Hindlimb muscle (tissue), 1 donor: ENCODE data around the gene NXF1. TPM values are rescaled to one million over a fixed set of nuclear protein-coding genes. Genes with fewer than 3 reads are reported as not detected.
A peak's percentile ranks its signal among the peaks of the same experiment; 100 is the strongest.
"Not testable (repeated sequence)": the region's sequence is repeated elsewhere in the genome, so short reads cannot be mapped to it uniquely, and the experiment has no call there.

Source experiments
- DNase-seq: peaks from one replicate; pipeline ENCODE4 v3.0.0-alpha.2; 2013
- polyA plus RNA-seq: library from polyadenylated mRNA; unstranded; fragments of 120-200 nt; gene quantifications from one replicate; pipeline ENCODE4 v1.2.1, GENCODE V29; 2013; ENCODE audit not compliant: insufficient read length

Gene NXF1
- 75.4 TPM for polyA plus RNA-seq

DNA sequence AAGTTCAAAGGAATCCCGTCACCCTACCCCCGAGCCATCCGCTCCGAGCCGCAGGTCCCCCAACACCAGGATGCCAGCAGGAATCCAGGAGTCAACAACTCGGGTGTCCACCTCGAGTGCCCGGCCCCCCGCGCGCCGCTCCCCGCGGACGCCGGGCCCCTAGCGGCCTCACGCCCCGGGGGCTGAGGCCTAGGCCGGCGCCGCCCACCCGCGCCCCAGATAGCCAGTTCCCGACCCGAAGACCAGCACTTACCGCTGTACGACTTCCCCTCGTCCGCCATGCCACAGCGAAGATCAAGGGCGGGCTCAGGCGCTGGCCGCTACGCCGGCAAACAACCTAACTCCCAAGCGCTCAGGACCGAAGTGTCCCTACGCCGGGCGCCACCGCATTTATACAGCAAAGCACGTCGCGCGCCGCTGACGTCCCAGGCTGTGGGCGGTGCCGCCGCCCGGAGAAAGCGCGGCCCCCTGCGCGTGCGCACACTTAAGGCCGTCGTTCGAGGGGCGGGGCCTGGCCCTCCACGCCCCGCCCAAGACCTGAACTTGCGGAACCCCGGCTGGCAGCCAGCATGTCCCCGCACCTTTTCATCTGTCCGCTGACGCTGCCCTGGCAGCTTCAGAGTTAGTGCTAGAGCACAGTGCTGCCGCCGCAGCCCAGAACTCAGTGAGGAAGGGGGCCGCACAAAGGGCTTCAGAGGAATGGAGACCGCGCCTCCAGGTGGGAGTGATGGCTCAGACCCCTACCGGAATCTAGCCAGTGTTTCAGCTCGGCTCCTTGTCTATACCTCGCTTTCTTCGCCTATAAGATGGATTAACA, at the start of gene NXF1:
Gene NXF1, minus strand, starts transcription at position 365 of the 817 bp plus-strand sequence. Its CDS starts 84 bp downstream, at position 281.
- peak; percentile 97 for DNase-seq

DNA sequence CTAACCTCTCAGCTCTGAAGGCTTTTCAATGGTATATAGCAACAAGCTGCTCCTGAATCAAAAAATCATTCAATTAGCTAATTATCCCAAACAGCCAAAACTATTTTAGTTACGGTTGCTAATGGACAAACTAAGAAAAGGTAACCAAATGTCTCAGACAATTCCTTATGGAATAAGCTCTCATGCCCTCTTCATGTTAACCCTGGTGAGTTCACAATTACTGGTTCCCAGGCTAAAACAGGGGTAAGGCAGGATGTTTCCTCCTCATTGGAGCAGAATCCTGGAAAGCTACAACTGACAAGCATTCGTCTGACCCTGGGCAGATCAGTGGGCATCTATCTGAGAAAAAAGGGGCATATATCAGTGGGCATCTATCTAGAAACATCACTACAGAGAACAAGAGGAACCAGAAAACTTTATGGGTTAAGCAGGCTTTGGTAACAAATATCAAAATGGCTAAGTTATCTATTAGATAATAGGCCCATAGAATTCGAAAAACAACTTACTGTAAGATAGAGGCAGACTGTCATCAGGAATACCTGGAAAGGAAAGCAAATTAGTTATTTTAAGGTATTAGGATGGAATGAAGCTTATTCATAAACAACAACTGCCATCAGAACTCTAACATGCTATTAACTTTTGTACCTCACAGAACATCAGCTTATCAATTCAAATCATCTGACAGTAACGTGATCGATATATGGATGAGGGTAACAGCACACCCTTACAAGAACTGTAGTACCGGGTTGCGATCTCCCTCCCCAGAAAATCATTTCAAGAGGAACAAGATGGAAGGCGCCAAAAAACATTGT, 49.0 kb upstream of the NXF1 start:
- no peak for DNase-seq

DNA sequence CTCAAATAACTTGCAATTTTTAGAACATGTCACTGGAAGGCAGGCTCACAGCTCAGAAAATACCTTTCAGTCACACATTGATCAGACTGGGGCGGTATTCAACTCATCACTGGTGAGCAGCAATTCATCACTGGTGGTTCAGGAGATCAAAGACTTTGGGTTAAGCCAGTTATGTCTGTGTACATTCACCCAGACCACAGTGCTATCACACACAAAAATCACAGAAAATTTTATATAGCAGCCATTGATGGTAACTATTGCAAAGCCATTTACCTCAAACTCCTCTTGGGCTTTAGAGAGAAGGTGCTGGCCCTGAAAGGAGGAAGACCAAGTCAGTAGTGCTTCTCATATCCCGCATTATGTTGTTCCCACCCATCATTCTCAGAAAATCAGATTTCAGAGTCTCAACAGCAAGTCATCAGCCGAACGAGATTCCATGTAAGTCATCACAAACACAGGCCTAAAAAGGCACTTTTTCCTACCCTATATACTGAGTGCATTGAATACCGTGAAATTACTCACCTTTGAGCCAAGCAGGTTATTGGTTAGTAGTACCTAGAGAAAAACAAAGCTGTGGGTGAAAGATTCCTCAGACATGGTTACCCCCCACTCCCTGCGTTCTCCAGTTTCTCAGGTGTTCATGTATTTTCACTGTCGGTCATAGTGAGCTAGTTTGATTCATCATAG, 48.2 kb upstream of the NXF1 start:
- no peak for DNase-seq

GRCh38 chr11:62852523-62853188, 47.4 kb upstream of the NXF1 start:
- no peak for DNase-seq

DNA sequence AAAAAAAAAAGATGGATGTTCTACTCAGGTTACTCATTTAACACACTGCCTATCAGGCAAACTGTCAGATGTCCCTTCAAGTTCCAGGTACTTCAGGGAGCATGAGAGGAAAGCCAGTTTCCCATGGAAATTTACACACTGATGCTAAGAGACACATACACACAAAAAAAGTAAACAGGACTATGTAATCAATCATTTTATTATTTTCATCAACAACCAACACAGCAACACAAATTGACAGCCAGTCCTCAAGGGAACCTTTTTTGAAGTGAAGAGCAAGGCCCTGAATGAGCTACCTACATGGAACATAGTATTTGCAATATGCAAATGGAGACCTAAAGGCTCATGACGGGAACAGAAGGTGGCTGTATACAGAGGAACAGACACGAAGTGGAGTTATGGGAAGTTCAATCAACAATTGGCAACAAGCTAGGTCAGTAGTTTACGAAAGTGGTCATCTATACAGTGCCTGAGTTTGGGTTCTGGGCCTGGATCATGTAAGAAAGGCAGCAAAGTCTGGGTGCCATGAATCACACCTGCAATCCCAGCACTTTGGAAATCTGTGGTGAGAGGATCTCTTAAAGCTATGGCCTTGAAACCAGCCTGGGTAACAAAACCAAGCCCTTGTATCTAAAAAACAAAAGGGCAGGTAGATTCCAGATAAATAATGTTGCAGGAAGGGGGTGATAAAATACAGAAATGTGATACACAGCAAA, 46.7 kb upstream of the NXF1 start:
- DNase-seq, result no peak

- no peak for DNase-seq
Observed at GRCh38 chr11:62850911-62851806, 45.9 kb upstream of the NXF1 start.

DNA sequence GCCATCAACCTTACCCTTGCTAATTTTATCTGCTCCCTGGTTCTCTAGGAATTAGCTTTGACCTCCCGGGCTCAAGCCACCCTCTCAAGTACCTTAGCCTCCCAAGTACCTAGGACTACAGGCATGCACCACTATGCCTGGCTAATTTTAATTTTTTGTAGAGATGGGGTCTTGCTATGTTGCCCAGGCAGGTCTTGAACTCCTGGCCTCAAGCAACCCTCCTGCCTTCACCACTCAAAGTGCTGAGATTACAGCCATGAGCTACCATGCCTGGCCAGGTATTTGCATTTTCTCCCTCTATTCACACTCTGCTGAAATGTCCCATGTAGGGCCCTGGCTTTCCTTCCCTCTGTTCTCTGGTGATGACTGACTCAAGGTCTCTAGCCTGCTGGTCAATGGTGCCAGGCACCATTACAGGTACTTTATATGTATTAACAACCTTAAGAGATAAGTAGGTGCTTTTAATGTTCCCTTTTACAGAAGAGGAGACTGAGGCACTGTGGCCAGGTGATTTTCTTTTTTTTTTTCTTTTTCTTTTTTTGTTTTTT, 42.6 kb upstream of the NXF1 start:
- DNase-seq, result no peak

DNA sequence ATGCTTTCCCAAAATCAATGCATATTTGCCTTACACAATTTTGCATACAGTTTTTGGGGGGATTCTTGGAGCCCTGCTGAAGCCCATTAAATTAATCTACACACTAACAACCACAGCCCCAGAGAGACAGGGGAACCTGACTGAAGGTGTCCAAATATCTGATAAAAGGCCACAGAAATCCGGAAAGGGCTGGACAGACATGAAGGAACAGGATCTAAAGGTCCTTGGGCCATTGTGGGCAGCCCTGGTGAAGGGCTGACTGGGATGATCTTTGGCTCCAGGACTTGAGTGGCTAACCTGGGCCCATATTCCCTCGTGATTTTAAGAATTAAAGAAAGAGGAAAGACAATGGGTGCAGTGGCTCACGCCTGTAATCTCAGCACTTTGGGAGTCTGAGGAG, 40.9 kb upstream of the NXF1 start:
- no peak for DNase-seq

DNA sequence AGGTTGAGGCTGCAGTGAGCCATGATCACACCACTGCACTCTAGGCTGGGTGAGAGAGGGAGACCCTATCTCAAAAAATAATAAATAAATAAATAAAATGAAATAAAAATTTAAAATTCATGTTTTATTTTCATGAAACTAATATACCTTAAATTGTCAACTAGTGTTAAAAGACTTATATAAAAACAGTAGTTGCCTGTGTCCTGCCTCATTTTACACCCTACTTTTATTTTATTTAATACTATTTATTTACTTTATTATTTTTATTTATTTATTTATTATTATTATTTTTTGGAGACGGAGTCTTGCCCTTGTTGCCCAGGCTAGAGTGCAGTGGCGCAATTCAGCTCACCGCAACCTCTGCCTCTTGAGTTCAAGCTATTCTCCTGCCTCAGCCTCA, 38.9 kb upstream of the NXF1 start:
- no peak for DNase-seq

DNA sequence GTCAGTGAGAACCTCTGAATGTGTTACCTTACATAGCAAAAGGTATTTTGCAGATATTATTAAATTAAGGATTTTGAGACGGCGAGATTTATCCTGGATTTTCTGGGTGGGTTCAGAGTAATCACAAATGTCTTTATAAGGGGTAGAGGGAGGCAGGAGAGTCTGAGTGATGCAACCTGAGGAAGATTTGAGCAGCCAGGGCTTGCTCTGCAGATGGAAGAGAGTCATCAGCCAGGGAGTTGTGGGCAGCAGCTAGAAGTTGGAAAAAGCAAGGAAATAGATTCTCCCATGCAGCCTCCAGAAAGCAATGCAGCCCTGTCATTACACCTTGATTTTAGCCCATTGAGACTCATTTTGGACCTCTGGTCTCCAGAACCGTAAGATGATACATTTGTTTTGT, 38.2 kb upstream of the NXF1 start:
- DNase-seq, result no peak

DNA sequence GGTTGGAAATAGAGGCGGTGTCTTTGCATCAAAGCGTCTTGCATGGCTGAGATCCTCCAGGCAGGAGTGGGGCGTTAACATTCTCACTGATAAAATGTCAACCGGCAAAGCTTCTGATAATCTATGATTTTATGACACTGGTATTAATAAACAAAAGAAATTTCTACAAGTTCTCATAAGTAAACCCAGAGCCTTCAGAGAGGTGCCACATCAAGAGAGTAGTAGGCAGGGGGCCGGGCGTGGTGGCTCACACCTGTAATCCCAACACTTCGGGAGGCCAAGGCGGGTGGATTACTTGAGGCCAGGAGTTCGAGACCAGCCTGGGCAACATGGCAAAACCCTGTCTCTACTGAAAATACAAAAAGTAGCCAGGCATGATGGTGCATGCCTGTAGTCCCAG, 37.7 kb upstream of the NXF1 start:
- not testable (repeated sequence) for DNase-seq

- no peak for DNase-seq
Observed at GRCh38 chr11:62842171-62842741, 37.0 kb upstream of the NXF1 start.

GRCh38 chr11:62841361-62842170, 36.3 kb upstream of the NXF1 start:
- DNase-seq, result peak; percentile 93

DNA sequence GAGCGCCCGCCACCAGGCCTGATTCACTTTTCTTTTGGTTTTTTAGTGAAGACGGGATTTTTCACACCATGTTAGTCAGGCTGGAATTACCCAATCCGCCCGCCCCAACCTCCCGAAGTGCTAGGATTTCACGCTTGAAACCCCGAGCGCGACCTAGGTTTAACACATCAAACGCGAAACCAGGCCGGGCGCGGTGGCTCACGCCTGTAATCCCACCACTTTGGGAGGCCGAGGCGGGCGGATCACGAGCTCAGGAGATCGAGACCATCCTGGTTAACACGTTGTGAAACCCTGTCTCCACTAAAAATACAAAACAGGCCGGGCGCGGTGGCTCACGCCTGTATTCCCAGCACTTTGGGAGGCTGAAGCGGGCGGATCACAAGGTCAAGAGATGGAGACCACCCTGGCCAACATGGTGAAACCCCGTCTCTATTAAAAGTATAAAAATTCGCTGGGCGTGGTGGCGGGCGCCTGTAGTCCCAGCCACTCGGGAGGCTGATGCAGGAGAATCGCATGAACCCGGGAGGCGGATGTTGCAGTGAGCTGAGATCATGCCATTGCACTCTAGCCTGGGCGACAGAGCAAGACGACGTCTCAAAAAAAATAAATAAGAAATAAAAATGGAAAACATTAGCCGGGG, 35.6 kb upstream of the NXF1 start:
- peak; percentile 64 for DNase-seq

DNA sequence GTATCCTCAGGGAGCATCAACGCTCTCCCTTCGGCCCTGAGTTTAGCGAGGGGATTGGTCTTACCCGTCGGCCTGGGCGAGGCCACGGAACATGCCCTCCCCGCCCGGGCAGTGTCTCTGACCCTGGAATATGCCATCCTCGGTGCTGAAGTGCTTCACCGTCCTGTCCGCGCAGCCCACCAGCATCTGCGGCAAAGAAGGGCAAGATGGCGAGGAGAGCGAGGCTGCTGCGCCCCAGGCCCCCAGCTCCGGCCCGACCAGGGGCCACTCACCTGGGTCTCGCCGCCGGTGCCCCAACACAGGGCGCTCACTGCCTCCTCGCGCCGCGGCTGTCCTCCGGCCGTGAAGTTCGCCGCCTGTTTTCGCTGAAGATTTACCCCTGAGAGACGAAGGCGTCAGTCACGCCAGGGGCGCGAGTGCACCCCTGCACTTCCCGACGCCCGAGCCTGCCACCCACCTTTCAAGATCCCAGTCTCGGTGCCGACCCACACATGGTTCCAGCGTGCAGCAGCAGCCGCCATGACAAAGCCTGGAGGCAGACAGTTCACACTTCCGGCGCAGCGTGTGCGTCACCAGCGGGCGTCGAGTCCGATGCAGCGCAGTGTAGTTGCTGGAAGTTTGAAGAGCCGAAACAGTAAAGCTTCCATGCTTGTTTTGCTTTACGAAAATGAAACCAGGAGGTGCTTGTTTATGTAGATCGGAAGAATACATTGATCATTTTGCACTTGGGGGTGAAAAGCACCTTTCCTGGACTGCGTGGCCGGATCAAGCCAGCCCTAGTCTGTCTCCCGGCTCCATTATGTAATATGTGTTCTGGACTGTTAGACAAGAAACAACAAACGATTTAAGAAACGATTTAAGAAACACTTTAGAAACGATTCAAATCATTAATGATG, 34.1 kb upstream of the NXF1 start, which contains the start of gene WDR74:
Gene WDR74, minus strand, starts transcription at position 541 of the 896 bp plus-strand sequence. Its CDS starts 20 bp downstream, at position 521.
- DNase-seq, result peak; percentile 96

- no peak for DNase-seq
Observed at GRCh38 chr11:62835336-62835735, 30.1 kb upstream of the NXF1 start.
